Measurements from ENCODE around the gene TIAM2. TPM values are rescaled to one million over a fixed set of nuclear protein-coding genes. Genes with fewer than 3 reads are reported as not detected.

The TIAM2 gene
- total RNA-seq, 1 donor from 2014 or later, result 3.7 TPM

- no peaks in the 10 kb centered on the region for H3K36me3 ChIP-seq
- H3K27me3 ChIP-seq, result no peaks in the 10 kb centered on the region
- H3K27ac ChIP-seq, result no peak overlapping the region
- intact Hi-C loops (cut with DNase I), result no loop called here
- no peaks in the 10 kb centered on the region for H3K9me3 ChIP-seq
- TF ChIP-seq, protein P1, sequence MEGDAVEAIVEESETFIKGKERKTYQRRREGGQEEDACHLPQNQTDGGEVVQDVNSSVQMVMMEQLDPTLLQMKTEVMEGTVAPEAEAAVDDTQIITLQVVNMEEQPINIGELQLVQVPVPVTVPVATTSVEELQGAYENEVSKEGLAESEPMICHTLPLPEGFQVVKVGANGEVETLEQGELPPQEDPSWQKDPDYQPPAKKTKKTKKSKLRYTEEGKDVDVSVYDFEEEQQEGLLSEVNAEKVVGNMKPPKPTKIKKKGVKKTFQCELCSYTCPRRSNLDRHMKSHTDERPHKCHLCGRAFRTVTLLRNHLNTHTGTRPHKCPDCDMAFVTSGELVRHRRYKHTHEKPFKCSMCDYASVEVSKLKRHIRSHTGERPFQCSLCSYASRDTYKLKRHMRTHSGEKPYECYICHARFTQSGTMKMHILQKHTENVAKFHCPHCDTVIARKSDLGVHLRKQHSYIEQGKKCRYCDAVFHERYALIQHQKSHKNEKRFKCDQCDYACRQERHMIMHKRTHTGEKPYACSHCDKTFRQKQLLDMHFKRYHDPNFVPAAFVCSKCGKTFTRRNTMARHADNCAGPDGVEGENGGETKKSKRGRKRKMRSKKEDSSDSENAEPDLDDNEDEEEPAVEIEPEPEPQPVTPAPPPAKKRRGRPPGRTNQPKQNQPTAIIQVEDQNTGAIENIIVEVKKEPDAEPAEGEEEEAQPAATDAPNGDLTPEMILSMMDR (IDR thresholded peaks at IDR 0.05), result no peak
- no peaks in the 10 kb centered on the region for H3K4me1 ChIP-seq
- DNase-seq (ENCODE audit: low spot score in 2 of 2), result no peak
- H3K4me3 ChIP-seq, result no peak overlapping the region
These were observed 6.8 kb downstream of the TIAM2 start for GRCh38 chr6:155001934-155002333.

GRCh38 chr6:155003476-155003875 lies 8.4 kb downstream of the TIAM2 start:
- intact Hi-C loops (cut with DNase I), result no loop called here
- H3K27me3 ChIP-seq, result no peaks in the 10 kb centered on the region
- TF ChIP-seq, protein P1 (IDR thresholded peaks at IDR 0.05), result no peak
- no peak overlapping the region for H3K4me3 ChIP-seq
- DNase-seq (ENCODE audit: low spot score in 2 of 2), result no peak
- no peak overlapping the region for H3K27ac ChIP-seq
- H3K9me3 ChIP-seq, result no peaks in the 10 kb centered on the region
- H3K36me3 ChIP-seq, result no peaks in the 10 kb centered on the region
- no peaks in the 10 kb centered on the region for H3K4me1 ChIP-seq

DNA sequence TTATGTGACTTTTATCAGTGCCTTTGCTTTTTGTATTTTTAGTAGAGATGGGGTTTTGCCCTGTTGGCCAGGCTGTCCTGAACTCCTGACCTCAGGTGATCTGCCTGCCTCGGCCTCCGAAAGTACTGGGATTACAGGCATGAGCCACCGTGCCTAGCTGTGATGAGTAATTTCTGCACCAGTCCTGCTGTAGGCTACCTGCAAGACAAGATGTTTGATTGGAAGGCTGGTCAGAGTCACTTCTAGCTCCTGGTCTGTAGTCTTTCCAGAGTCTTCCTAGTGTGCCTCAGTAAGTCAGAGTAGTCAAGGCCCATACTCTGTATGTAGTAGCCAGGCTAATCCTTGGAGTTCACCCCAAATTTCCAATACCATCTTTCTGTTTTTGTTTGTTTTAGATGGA lies 8.9 kb downstream of the TIAM2 start:
- intact Hi-C loops (cut with DNase I), result no loop called here
- DNase-seq (ENCODE audit: low spot score in 2 of 2), result peak in 1 of 2 donors; percentile 40
- H3K36me3 ChIP-seq, result no peaks in the 10 kb centered on the region
- no peaks in the 10 kb centered on the region for H3K9me3 ChIP-seq
- no peak overlapping the region for H3K4me3 ChIP-seq
- H3K27ac ChIP-seq, result no peak overlapping the region
- TF ChIP-seq, protein P1 (IDR thresholded peaks at IDR 0.05), result no peak
- H3K4me1 ChIP-seq, result no peaks in the 10 kb centered on the region
- H3K27me3 ChIP-seq, result no peaks in the 10 kb centered on the region

- peak in 1 of 2 donors; percentile 44 for DNase-seq (ENCODE audit: low spot score in 2 of 2)
- TF ChIP-seq, protein P1 (IDR thresholded peaks at IDR 0.05), result no peak
- no peaks in the 10 kb centered on the region for H3K9me3 ChIP-seq
- no peak overlapping the region for H3K4me3 ChIP-seq
- no peaks in the 10 kb centered on the region for H3K4me1 ChIP-seq
- intact Hi-C loops (cut with DNase I), result no loop called here
- H3K36me3 ChIP-seq, result no peaks in the 10 kb centered on the region
- H3K27ac ChIP-seq, result no peak overlapping the region
- H3K27me3 ChIP-seq, result no peaks in the 10 kb centered on the region
These were observed 9.7 kb downstream of the TIAM2 start for GRCh38 chr6:155004576-155005372.

- TF ChIP-seq, protein P1 (IDR thresholded peaks at IDR 0.05), result no peak
- no peaks in the 10 kb centered on the region for H3K36me3 ChIP-seq
- intact Hi-C loops (cut with DNase I), result no loop called here
- H3K27me3 ChIP-seq, result no peaks in the 10 kb centered on the region
- no peak overlapping the region for H3K27ac ChIP-seq
- peaks cover 0 to 3% of the 10 kb centered on the region in 2 donors for H3K4me1 ChIP-seq
- H3K9me3 ChIP-seq, result no peaks in the 10 kb centered on the region
- no peak for DNase-seq (ENCODE audit: low spot score in 2 of 2)
- H3K4me3 ChIP-seq, result no peak overlapping the region
These were observed 13.5 kb downstream of the TIAM2 start for GRCh38 chr6:155008625-155009024.

Data from ascending aorta (tissue), 2 donors.